A549 (cell line): Measurements from ENCODE around the gene PGGHG. TPM values are rescaled to one million over a fixed set of nuclear protein-coding genes. Genes with fewer than 3 reads are reported as not detected.
A peak's percentile ranks its signal among the peaks of the same experiment; 100 is the strongest.

Experiments used
- ATAC-seq, 2 experiments: fragments of 200-7000 bp in 1 of 2; fragments of >200 bp in 1 of 2; cut with Nextera tagmentation in 1 of 2; cut with Tn5 transposase in 1 of 2; 3 replicates each; pipeline versions ENCODE4 v1.8.0 to v1.9.1; 2018 to 2020; ENCODE audit warnings: mild to moderate bottlenecking in 1 of 2, moderate library complexity in 1 of 2
- CTCF ChIA-PET: fragments of 300-600 bp; sonication (Branson Sonifier 250); formaldehyde crosslinking; extraction: SDS; loops from one replicate; lab custom pipeline; 2021; ENCODE audit warnings: antibody characterized with exemption, inconsistent platforms; lab: Yijun Ruan, JAX
- POLR2A ChIA-PET: fragments of 350-600 bp; formaldehyde crosslinking; extraction: SDS; loops from one replicate; lab custom pipeline; 2021; ENCODE audit warnings: antibody characterized with exemption, inconsistent platforms; lab: Yijun Ruan, JAX
- DNase-seq, 2 experiments: peaks; one replicate each; pipeline versions ENCODE4 v3.0.0 to v3.0.0-alpha.2; 2011 to 2016; ENCODE audit warnings: low read depth in 1 of 2, low spot score in 1 of 2
- FAIRE-seq: peaks from 2 replicates; lab custom pipeline; 2011; peaks lifted over from hg19 to GRCh38; lab: Jason Lieb, UNC
- H3K27ac ChIP-seq, 2 experiments: fragments of >200 bp; sonication (Bioruptor Twin); formaldehyde crosslinking; 3 replicates each; pipeline ENCODE4 v1.5.1; 2016 to 2017
- H3K4me1 ChIP-seq: fragments of >200 bp; sonication (Bioruptor Twin); formaldehyde crosslinking; 3 replicates; pipeline ENCODE4 v1.6.1; 2016
- H3K4me2 ChIP-seq: fragments of >200 bp; sonication (Bioruptor Twin); formaldehyde crosslinking; 3 replicates; pipeline ENCODE4 v1.6.1; 2016
- H3K4me3 ChIP-seq: fragments of >200 bp; sonication (Bioruptor Twin); formaldehyde crosslinking; 3 replicates; pipeline ENCODE4 v1.5.1; 2016
- H3K9me3 ChIP-seq: fragments of >200 bp; sonication (Bioruptor Twin); formaldehyde crosslinking; 3 replicates; pipeline ENCODE4 v1.6.1; 2016
- CBX2 ChIP-seq: fragments of 200-600 bp; sonication (generic); IDR thresholded peaks from 2 replicates; pipeline ENCODE4 v1.6.1; 2016; ENCODE audit warnings: low read depth, mild to moderate bottlenecking, borderline replicate concordance
- CTCF ChIP-seq: fragments of >200 bp; sonication (Bioruptor Twin); formaldehyde crosslinking; IDR thresholded peaks from 3 replicates; pipeline ENCODE4 v1.5.1; 2016
- ESRRA ChIP-seq: fragments of 150-350 bp; IDR thresholded peaks from 2 replicates; pipeline ENCODE4 v1.6.1; 2014; ENCODE audit warnings: mild to moderate bottlenecking, low read length, borderline replicate concordance
- HOXA7 ChIP-seq: fragments of 250-450 bp; sonication (Bioruptor Pico); IDR thresholded peaks from 2 replicates; pipeline ENCODE4 v1.5.0; 2020; ENCODE audit warnings: mild to moderate bottlenecking, moderate library complexity
- HOXB13 ChIP-seq: fragments of 250-450 bp; sonication (Bioruptor Pico); IDR thresholded peaks from 2 replicates; pipeline ENCODE4 v1.5.0; 2020; ENCODE audit warnings: low read depth, mild to moderate bottlenecking, moderate library complexity
- PBX3 ChIP-seq: IDR thresholded peaks from 2 replicates; pipeline ENCODE4 v1.6.1; 2012
- PHF8 ChIP-seq: fragments of 200-600 bp; sonication (generic); IDR thresholded peaks from 2 replicates; pipeline ENCODE4 v1.6.1; 2016; ENCODE audit warnings: low read depth, mild to moderate bottlenecking, antibody characterized with exemption, moderate library complexity, borderline replicate concordance
- RAD21 ChIP-seq, 2 experiments: fragments of >200 bp in 1 of 2; sonication (Bioruptor Twin) in 1 of 2; formaldehyde crosslinking in 1 of 2; IDR thresholded peaks in 1 of 2; conservative IDR thresholded peaks in 1 of 2; 2 replicates in 1 of 2; 3 replicates in 1 of 2; pipeline ENCODE4 v1.6.1; 2012 to 2018; ENCODE audit warnings: inconsistent platforms in 1 of 2
- SMC3 ChIP-seq: fragments of >200 bp; sonication (Bioruptor Twin); formaldehyde crosslinking; IDR thresholded peaks from 3 replicates; pipeline ENCODE4 v1.6.1; 2018; ENCODE audit warnings: inconsistent platforms
- WGBS: methylation state at CpG from one replicate; pipeline ENCODE4 v1.1.6; 2017; ENCODE audit errors: missing lambda C conversion rate; 5-methylcytosine and 5-hydroxymethylcytosine counted together
- polyA plus RNA-seq, 4 experiments: library from polyadenylated mRNA; depleted of rRNA in 3 of 4; stranded (reverse); fragments of >200 nt; fragmentation: RNase III in 1 of 4; extraction: RNeasy Plus Mini Kit Qiagen cat#74134 plus additional on column Dnase treatment in 1 of 4; gene quantifications; 2 replicates in 3 of 4; 3 replicates in 1 of 4; pipeline ENCODE4 v1.2.3, GENCODE V29; 2011 to 2017

The PGGHG gene
- polyA plus RNA-seq, 2 of the 4 experiments (the other 2 are of a cell fraction) = 7.2 to 19.5 TPM

GRCh38 chr11:249062-249461 lies 39.9 kb upstream of the PGGHG start (continued):
- TF ChIP-seq HOXB13 (CRISPR knock-in tag) = no peak
- TF ChIP-seq PBX3 = no peak

GRCh38 chr11:250274-250673 lies 38.7 kb upstream of the PGGHG start:
- 84% methylated on average over 5 of the region's 5 CpGs for WGBS
- ChIA-PET POLR2A (interaction anchor here (0.6 to 0.9 kb wide), 3 partner anchors 13 to 106 kb away, joined by 3 to 7 read pairs (median 4); partner anchors contain the start of genes BET1L, PSMD13 and RIC8A), CTCF (interaction anchor here (0.7 to 5.6 kb wide), 24 partner anchors 9 to 229 kb away, joined by 3 to 40 read pairs (median 6); partner anchors contain the start of genes PSMD13 and PTDSS2)
- Histone ChIP-seq H3K4me3 (no peak overlapping the region), H3K9me3 (no peaks in the 10 kb centered on the region), H3K4me1 (no peaks in the 10 kb centered on the region), H3K4me2 (no peak overlapping the region), H3K27ac (no peak overlapping the region)
- TF ChIP-seq ESRRA = no peak
- TF ChIP-seq PBX3 = no peak
- FAIRE-seq = no peak
- DNase-seq = no peak
- peak in 1 of 2 experiments; percentile 34; a peak in 2 of 6 replicates for ATAC-seq

- POLR2A ChIA-PET = interaction anchor here (0.6 to 0.9 kb wide), 3 partner anchors 14 to 105 kb away, joined by 3 to 7 read pairs (median 4); partner anchors contain the start of genes BET1L, PSMD13 and RIC8A
- ATAC-seq (peak; percentile 86 to 93), FAIRE-seq (no peak), DNase-seq (peak; percentile 30 to 63)
- Histone ChIP-seq H3K4me2 (no peak overlapping the region), H3K27ac (no peak overlapping the region), H3K9me3 (no peaks in the 10 kb centered on the region), H3K4me3 (no peak overlapping the region), H3K4me1 (no peaks in the 10 kb centered on the region)
- 85% methylated on average over 10 of the region's 10 CpGs for WGBS
- CTCF ChIA-PET = interaction anchor here (0.7 to 5.6 kb wide), 29 partner anchors 10 to 267 kb away, joined by 3 to 40 read pairs (median 6); partner anchors contain the start of genes PSMD13 and PTDSS2
- TF ChIP-seq RAD21 (conservative IDR thresholded peaks at IDR 0.05 in 1 of 2, IDR thresholded peaks at IDR 0.05 in 1 of 2) (peak; percentile 42 to 49; a peak in 4 of 5 replicates), CTCF (peak; percentile 64), PHF8 (no peak), SMC3 (peak; percentile 57), CBX2 (no peak)
Measured at GRCh38 chr11:250740-251299, 38.1 kb upstream of the PGGHG start.

- Histone ChIP-seq H3K4me3 (no peak overlapping the region), H3K9me3 (no peaks in the 10 kb centered on the region), H3K4me2 (no peak overlapping the region), H3K4me1 (no peaks in the 10 kb centered on the region), H3K27ac (no peak overlapping the region)
- no peak for FAIRE-seq
- peak in 1 of 2 experiments; percentile 23 for DNase-seq
- ATAC-seq = peak in 1 of 2 experiments; percentile 18; a peak in 1 of 6 replicates
- WGBS = 82% methylated on average over 10 of the region's 10 CpGs
- CTCF ChIA-PET = interaction anchor here (0.8 to 5.6 kb wide), 18 partner anchors 9 to 267 kb away, joined by 3 to 40 read pairs (median 6); partner anchors contain the start of gene PSMD13
- no peak for TF ChIP-seq CBX2
- no peak for TF ChIP-seq HOXA7 (CRISPR knock-in tag)
- POLR2A ChIA-PET = interaction anchor here (1.1 kb wide), 1 partner anchor 104 kb away, joined by 3 read pairs; no protein-coding TSS in a partner anchor
Measured at GRCh38 chr11:251550-251949, 37.4 kb upstream of the PGGHG start.
